Activated CD8-positive, alpha-beta memory T cell treated with anti-CD3 and anti-CD28 coated beads, Interleukin-2, amount 50 U/mL, for 48 hours (primary cell): Measurements from ENCODE around the gene ANKRD27.
"Not testable (repeated sequence)": the region's sequence is repeated elsewhere in the genome, so short reads cannot be mapped to it uniquely, and the experiment has no call there.

Source experiments
- DNase-seq: peaks from one replicate; pipeline ENCODE4 v3.0.0-alpha.2; 2020

Gene ANKRD27

DNA sequence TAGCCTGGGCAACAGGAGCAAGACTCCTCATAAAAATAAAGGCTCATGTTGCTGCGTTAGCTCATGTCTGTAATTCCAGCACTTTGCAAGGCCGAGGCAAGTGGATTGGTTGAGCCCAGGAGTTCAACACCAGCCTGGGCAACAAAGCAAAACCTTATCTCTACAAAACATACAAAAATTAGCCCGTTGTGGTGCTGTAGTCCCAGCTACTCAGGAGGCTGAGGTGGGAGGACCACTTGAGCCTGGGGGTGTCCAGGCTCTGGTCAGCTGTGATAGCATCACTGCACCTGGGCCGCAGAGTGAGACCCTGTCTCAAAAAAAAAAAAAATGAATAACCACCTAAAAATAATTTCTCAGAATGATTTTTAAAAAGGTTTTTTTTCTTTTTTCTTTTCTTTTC lies 12.7 kb upstream of the ANKRD27 start:
- no peak for DNase-seq

DNA sequence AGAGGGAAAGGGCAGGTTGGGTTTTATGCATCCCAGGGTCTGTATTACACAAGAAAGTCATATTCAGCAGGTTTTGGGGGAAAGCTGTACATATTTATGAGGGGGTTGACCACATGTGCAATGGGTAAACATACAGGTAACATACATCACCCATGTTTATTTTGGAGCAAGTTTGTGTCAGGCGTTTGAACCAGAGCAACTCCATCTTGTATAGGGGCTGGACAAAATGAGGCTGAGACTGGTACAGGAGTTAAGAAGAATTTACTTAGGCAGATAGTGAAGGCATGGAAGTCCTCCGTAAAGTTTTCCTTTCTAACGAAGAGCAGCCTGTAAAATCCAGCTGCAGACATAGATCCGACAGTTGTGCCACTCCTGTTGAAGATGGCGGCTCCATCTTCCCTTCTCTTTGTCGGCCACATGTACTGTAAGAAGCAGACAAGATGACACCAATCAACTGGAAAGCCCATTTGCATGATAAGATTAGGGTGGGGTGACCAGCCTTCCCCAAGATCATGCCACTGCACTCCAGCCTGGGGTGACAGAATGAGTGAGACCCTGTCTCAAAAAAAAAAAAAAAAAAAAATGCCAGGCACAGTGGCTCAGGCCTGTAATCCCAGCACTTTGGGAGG lies 12.0 kb upstream of the ANKRD27 start:
- DNase-seq = no peak

DNA sequence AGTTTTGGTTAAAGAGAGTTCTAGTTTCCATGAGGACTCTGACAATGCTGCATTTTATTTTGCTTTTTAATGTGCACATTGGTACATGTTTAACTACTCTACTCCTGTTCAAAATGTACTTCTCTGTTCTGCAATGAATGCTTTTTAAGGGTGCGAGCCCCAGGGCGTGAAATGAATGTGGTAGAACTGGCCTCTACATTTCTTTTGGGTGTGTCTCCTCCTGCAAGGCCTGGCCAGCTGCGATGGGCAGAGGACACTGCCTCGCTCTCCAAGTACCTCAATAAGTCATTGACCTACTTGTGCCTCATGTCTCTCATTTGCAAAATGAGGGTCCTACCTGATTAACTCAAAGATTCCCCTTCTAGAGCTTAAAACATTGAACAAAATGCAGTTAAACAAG lies 7.3 kb upstream of the ANKRD27 start:
- no peak for DNase-seq

- DNase-seq = no peak
Measured at GRCh38 chr19:32680986-32681385, 6.0 kb upstream of the ANKRD27 start.

DNA sequence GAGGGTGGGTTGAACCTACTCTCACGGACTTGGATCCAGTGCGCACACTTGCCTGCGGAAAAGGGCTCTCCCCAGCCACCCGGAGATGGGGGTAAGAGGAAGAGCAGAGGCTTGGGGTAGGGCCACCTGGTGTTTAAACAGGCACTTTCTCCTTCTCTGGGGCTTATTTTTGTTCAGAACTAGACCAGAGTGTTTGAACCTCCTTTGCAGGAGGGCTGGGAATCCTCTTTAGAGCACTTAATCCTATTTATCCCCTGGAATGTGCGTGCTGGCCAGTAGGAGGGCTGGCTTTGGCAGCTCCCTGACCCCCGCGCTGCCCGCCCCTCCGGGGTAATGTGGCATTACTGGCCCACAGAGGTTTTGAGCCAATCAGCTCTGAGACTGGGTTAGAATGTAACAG lies 2.7 kb upstream of the ANKRD27 start:
- no peak for DNase-seq

GRCh38 chr19:32676895-32677359 lies 1.9 kb upstream of the ANKRD27 start:
- no peak for DNase-seq

GRCh38 chr19:32676186-32676894 lies 1.4 kb upstream of the ANKRD27 start:
- DNase-seq = peak; percentile 64

GRCh38 chr19:32675720-32676185 lies 773 bp upstream of the ANKRD27 start, which contains the start of gene RGS9BP:
TSS of gene RGS9BP (plus strand) at chr19:32675848. CDS start at chr19:32676264, 416 bp downstream.
- DNase-seq = peak; percentile 82

GRCh38 chr19:32674153-32674930 lies 638 bp downstream of the ANKRD27 start:
- no peak for DNase-seq

- no peak for DNase-seq
Measured at GRCh38 chr19:32673573-32673972, 1.4 kb downstream of the ANKRD27 start.

- no peak for DNase-seq
Measured at GRCh38 chr19:32672841-32673240, 2.1 kb downstream of the ANKRD27 start.

- no peak for DNase-seq
Measured at GRCh38 chr19:32671883-32672593, 2.9 kb downstream of the ANKRD27 start.

- DNase-seq = no peak
Measured at GRCh38 chr19:32669310-32669709, 5.7 kb downstream of the ANKRD27 start.

- no peak for DNase-seq
Measured at GRCh38 chr19:32666084-32666483, 8.9 kb downstream of the ANKRD27 start.

DNA sequence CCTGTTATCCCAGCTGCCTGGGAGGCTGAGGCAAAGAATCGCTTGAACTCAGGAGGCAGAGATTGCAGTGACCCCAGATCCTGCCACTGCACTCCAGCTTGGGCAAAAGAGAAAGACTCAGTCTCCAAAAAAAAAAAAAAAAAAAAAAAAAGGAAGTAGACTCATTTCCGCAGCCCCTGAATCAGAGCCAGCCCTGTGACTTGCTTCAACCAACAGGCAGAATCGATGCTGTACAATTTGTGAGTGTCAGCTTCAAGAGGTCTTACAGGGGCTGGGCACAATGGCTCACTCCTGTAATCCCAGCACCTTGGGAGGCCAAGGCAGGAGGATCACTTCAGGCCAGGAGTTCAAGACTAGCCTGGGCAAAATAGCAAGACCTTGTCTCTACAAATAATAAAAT lies 12.8 kb downstream of the ANKRD27 start:
- no peak for DNase-seq

DNA sequence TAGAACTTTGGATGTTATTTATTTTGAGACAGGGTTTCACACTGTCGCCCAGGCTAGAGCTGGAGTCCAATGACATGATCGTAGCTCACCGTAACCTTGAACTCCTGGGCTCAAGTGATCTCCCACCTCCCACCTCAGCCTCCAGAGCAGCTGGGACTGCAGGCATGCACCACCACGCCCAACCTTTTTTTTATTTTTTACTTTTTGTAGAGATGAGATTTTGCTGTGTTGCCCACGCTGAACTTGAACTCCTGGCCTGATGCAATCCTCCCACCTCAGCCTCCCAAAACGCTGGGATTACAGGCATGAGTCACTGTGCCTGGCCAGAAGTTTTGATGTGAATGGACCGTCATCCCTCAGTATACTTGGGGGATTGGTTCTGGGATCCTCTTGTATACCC lies 13.7 kb downstream of the ANKRD27 start:
- DNase-seq = no peak

GRCh38 chr19:32658527-32658926 lies 16.5 kb downstream of the ANKRD27 start:
- DNase-seq = no peak

- DNase-seq = no peak
Measured at GRCh38 chr19:32658075-32658474, 16.9 kb downstream of the ANKRD27 start.

GRCh38 chr19:32656379-32656778 lies 18.6 kb downstream of the ANKRD27 start:
- not testable (repeated sequence) for DNase-seq

GRCh38 chr19:32653599-32653915 lies 21.4 kb downstream of the ANKRD27 start:
- DNase-seq = no peak

DNA sequence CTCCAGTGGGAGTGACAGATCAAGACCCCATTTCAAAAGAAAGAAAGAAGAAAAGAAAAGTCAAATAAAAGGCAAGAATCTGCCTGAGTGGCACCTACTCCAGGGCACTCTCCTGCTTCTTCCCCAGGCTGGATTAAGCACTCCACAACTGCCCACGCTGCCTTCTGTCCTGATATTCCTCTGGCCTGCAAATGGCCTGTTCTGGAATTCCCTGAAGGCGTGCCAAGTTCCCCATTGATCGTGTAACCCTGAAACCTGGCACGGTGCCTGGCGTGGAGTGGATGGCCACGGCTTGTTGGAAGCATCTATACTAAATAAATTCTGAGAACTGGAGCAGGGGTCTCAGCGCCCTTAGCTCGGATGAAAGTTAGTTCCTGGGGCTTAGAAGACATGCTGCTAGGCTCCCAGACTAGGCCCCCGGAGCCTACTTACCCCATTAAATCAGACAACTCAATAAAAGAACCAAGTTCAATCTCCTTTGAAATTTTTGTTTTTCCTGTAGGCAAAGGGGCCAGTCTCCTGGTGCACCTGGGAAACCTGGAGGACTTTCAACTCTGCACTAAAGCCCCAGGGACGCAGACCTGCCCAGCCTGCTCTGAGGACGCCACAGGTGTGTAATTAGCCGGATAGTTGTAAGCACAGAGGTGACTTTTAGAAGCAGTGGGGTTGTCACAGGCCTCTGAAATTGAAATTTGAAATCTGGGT lies 21.9 kb downstream of the ANKRD27 start:
- no peak for DNase-seq

GRCh38 chr19:32652331-32652730 lies 22.6 kb downstream of the ANKRD27 start:
- DNase-seq = not testable (repeated sequence)
